Measurements from ENCODE around the gene MEGF9.
A peak's percentile ranks its signal among the peaks of the same experiment; 100 is the strongest.
"Not testable (repeated sequence)": the region's sequence is repeated elsewhere in the genome, so short reads cannot be mapped to it uniquely, and the experiment has no call there.

MEGF9 gene

DNA sequence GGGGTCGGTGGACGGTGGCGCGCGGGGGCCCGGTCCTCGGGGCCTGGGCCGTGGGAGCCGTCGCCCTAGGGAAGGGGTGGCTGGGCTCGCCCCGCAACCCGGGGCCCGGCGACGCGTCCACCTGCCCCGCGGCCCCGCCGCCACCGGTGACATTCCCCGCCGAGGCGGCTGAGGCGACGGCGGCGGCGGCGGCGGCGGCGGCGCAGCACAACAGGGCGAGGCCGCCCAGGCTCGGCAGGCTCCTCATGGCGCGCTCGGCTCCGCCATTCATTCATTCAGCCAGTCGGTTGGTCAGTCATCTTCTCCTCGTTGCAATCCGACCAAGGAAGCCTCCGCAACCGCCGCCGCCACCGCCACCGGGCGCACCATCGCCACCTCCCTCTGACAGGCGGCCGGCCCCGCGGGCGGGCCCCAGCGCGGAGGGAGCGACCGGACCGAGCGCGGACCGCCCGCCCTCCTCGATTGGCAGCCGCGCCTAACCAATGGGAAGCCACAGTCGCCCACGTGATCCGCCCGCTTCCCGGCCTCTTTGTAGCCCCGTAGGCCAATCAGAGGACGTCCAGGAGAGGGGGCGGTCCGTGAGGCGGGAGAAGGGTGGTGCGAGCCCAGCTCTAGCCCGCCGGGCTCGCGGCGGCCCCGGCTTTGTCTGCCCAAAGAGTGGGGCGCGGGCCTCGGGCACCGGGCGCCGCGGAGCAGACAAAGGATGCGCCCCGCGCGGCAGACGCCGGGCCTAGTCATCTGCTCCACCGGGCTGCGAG, at the start of gene MEGF9:
MEGF9 (minus strand) TSS at position 383 of the 758 bp plus-strand sequence; CDS start at position 271, 112 bp downstream.
- DNase-seq = peak; percentile 96

- DNase-seq = no peak
These were observed 46.7 kb upstream of the MEGF9 start for GRCh38 chr9:120761006-120761405.

GRCh38 chr9:120759755-120760400, 45.6 kb upstream of the MEGF9 start:
- DNase-seq = no peak

- DNase-seq = no peak
These were observed 44.3 kb upstream of the MEGF9 start for GRCh38 chr9:120758544-120758943.

DNA sequence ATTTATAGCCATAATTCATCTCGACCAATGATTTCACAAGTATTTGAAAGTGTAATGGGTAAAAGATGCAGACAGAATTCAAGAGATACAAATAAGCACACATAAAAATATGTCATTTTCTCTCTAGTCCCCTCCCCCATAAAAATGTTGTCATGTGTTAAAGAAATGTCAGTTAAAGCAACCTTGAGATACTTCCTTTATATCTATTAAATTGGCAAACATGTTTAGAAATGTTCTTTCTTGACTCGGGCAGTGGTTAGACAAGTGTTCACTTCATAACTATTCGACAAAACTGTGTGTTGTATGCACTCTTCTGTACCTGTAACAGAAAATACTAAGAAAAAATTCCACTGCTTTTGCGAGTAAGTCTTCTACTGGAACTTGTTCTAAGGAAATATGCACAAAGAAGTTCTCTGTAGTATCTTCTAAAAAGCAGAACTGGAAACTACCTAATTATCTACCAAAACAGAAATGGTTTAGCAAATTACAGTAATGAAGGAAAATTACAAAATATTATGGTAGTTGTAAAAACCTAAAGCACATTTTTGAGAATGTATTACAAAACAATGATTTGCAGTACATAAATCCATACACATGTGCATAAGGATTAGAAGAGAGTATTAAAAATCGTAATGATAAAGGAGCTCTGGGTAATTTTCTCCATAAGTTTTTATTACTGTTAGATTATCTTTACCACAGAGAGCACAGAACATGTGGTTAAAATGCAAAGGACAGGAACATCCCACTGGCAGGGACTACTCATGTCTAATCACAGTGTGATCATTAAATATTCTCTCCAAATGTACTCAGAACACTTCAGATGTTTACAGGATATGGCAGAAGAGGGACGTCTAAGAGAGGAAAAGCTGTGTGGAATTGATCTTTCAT, 43.0 kb upstream of the MEGF9 start:
- DNase-seq = no peak

DNA sequence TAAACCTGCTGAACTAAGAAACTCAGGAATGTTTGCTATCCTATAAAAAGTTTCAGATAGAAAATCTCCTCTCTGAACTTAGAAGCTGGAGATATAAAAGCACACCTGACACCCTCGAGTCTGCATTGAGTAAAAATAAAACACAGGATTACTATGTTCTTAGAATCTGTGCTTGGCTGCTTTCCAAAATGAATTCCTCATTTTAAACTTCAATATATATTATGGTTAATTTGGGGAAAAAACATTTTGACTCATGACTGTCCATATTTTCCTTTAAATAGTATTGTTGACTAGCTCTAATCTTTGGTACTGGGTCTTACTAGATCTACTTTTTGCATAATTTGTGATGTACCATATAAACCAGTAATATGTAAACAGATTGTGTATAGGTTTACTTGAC, 42.3 kb upstream of the MEGF9 start:
- no peak for DNase-seq

DNA sequence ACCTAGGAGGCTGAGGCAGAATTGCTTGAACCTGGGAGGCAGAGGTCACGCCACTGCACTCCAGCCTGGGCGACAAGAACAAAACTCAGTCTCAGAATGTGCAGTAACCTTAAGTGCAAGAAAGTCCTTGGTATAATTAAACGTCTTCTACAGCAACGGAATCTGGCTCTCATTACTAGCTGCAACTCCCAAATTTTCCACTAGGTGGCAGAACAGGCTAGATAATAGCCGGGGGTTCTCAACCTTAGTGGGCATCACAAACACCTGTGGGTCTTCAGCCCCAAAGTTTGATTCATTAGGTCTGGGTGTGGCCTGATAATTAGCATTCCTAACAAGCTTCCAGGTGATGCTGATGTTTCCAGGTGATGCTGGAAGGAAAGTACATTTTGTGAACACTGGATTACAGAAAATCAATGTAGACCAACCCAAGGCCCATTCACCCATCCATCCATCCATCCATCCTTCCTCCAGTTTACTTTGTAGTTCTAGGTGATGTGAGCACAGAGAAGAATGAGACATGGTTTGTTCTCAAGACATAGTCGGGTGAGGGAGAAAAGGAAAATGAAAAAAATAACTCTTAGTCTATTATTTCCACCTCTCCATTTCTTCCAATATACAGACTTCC, 41.7 kb upstream of the MEGF9 start:
- peak; percentile 10 for DNase-seq

- no peak for DNase-seq
These were observed 40.8 kb upstream of the MEGF9 start for GRCh38 chr9:120755044-120755443.

DNA sequence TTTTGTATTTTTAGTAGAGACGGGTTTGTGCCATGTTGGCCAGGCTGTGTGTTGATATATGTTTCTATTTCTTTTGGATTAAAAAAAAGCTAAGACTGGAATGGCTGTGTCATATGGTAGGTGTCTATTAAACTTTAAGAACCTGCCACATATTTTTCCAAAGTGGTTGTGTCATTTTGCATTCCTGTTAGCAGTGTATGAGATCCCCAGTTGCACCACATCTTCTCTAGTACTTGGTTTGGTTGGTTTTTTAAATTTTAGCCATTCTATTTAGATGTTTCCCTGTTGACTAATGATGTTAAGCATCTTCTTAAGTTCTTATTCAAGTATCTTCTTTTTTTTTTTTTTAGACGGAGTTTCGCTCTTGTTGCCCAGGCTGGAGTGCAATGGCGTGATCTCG, 36.2 kb upstream of the MEGF9 start:
- DNase-seq = no peak

DNA sequence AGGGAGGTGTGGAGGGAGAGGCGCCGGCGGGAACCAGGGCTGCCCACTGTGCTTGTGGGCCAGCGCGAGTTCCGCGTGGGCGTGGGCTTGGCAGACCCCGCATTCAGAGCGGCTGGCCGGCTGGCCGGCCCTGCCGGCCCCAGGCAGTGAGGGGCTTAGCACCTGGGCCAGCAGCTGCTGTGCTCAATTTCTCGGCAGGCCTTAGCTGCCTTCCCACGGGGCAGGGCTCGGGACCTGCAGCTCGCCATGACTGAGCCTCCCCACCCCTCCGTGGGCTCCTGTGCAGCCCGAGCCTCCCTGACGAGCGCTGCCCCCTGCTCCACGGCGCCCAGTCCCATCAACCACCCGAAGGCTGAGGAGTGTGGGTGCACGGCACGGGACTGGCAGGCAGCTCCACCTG, 32.1 kb upstream of the MEGF9 start:
- not testable (repeated sequence) for DNase-seq

DNA sequence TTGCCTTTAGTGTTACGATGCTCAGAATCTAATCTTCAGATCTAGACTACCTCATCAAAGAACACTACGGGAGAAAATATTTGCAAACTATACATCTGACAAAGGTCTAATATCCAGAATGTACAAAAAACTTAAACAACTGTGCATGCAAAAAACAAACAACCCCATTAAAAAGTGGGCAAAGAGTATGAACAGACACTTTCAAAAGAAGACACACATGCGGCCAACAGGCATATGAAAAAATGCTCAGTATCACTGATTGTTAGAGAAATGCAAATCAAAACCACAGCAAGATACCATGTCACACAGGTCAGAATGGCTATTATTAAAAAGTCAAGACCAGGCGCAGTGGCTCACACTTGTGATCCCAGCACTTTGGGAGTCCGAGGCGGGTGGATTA, 31.0 kb upstream of the MEGF9 start:
- DNase-seq = no peak

- peak; percentile 44 for DNase-seq
These were observed 28.7 kb upstream of the MEGF9 start for GRCh38 chr9:120742951-120743416.

- DNase-seq = no peak
These were observed 27.4 kb upstream of the MEGF9 start for GRCh38 chr9:120741701-120742100.

DNA sequence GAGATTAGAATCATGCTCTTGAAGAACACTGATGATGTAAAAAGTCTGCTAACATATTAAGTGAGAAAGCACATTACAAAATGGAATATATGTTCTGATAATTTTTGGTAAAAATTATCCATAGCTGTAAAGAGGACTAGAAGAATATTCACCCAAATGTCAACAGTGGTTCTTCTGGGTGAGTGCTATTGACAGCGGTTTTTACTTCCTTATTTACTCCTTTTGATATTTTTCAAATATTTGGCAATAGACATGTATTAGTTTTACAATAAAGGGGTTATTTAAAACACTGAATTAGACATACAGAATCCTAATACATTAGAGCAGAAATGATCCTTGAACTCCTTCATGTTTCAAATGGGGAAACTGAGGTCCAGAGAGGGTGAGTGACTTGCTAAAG, 26.9 kb upstream of the MEGF9 start:
- no peak for DNase-seq

DNA sequence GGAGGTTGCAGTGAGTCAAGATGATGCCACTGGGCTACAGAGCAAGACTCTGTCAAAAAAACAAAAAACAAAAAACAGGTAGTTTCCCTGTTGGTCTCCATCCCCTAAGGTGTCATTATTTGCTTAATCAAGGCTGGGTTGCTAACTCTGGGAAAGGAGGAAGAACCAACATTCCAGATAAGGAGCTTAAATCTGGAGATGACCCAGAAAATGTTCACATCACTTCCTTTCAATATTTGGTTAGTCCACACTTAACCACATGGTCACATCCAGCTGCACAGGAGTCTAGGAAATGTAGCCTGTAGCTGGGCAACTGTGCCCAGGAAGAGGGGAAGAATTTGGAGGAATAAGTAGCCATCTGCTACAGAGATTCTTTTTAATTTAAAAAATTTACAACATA, 25.9 kb upstream of the MEGF9 start:
- no peak for DNase-seq

GRCh38 chr9:120737416-120738165, 23.3 kb upstream of the MEGF9 start:
- no peak for DNase-seq

GRCh38 chr9:120736881-120737280, 22.6 kb upstream of the MEGF9 start:
- DNase-seq = no peak

DNA sequence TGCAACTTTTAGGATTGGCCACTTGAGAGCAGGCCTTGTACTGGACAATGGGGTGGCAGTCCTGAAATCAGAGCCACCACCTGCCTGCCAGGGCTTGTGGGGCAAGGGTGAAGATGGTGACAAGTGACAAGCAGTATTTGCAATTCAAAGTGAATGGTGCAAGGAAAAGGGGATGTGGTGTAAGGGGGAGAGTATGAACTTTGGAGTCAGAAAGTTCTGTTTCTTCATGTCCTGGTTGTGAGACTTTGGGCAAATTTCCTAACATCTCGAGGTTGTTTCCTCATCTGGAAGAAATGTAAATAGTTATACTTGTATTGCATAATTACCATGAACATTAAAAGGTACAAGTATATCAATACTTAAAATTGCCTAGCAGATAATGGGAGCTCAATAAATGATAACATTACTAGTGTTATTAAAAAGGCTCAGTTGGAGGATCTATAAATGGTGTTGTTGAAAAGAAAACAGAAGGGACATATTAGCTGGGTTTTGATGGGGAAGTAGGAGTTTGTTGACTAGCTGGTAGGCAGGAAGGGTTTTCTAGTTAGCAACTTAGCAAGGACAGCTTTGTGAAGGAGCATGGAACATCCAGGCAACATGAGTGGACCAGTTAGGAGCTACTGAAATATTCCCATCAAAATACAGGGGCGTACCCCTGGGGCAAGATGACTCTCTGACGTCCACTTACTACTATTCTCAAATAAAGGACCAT, 21.3 kb upstream of the MEGF9 start:
- no peak for DNase-seq

- DNase-seq = no peak
These were observed 20.5 kb upstream of the MEGF9 start for GRCh38 chr9:120734607-120735410.

DNA sequence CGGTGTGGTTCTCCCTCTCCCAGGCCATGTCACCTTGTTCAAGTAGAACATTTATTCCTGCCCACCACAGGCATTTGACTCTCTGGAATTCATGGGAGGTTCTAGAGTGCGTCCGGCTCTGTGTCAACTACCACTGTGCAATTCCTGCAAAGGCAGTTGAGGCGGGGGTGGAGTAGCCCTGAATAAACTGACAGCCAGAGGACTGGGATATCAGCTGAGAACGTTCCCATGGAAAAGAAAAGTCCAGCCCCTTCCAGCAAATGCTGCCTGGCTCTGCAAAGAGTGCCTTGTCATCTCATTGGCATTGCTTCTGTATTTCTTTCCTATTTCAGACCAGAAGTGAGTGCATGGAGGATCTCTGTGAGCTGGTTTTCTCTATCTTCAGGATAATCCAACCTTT, 18.9 kb upstream of the MEGF9 start:
- no peak for DNase-seq

Measured in NCI-H146 (cell line).